ENCODE data around the gene GAA.

- TF ChIP-seq POLR2A (IDR thresholded peaks at IDR 0.05) (no peak), CTCF (IDR thresholded peaks at IDR 0.05) (no peak)
Measured at GRCh38 chr17:80125656-80126448, 24.5 kb downstream of the GAA start.
